Mucosa of gallbladder (tissue), 1 donor: ENCODE data around the gene TFRC. TPM values are rescaled to one million over a fixed set of nuclear protein-coding genes. Genes with fewer than 3 reads are reported as not detected.
"Not testable (repeated sequence)": the region's sequence is repeated elsewhere in the genome, so short reads cannot be mapped to it uniquely, and the experiment has no call there.

Experiments used
- DNase-seq: peaks from one replicate; pipeline ENCODE4 v3.0.0-alpha.2; 2020; ENCODE audit warnings: low spot score
- total RNA-seq: library from RNA; stranded (reverse); gene quantifications from one replicate; pipeline ENCODE4 v1.2.1, GENCODE V29; 2021
- donor health status: DM: no; HTN: no; CAD: no.

TFRC gene
- total RNA-seq, 1 donor from 2014 or later: 154 TPM

DNA sequence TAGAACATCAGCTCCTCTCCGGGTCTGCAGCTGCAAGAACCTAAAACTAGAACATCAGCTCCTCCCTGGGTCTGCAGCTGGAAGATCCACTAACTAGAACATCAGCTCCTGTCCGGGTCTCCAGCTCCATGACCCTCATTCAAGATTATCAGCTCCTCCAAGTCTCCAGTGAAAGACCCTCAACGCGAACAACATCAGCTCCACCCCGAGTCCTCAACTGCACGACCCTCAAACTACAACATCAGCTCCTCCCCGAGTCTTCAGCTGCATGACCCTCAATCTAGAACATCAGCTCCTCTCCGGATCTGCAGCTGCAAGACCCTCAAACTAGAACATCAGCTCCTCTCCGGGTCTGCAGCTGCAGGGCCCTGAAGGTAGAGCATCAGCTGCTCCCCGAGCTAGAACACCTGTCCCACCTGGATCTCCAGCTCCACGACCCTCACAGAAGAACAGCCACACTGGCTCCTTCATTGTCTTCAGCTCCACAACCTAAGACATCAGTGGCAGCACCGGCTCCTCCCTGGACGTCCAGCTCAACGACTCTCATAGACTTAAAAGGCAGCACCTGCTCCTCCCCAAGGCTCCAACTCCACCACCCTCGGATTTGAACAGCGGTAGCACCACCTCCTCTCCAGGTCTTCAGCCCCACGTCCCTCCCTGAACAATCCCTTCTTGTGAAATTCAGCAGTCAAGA is 77.4 kb downstream of the TFRC start:
- not testable (repeated sequence) for DNase-seq

DNA sequence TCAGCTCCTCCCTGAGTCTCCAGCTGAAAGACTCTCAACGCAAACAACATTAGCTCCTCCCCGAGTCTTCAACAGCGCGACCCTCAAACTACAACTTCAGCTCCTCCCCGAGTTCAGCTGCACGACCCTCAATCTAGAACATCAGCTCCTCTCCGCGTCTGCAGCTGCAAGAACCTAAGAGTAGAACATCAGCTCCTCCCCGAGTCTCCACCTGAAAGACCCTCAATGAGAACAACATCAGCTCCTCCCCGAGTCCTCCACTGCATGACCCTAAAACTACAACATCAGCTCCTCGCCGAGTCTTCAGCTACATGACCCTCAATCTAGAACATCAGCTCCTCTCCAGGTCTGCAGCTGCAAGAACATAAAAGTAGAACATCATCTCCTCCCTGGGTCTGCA is 78.3 kb downstream of the TFRC start:
- no peak for DNase-seq

DNA sequence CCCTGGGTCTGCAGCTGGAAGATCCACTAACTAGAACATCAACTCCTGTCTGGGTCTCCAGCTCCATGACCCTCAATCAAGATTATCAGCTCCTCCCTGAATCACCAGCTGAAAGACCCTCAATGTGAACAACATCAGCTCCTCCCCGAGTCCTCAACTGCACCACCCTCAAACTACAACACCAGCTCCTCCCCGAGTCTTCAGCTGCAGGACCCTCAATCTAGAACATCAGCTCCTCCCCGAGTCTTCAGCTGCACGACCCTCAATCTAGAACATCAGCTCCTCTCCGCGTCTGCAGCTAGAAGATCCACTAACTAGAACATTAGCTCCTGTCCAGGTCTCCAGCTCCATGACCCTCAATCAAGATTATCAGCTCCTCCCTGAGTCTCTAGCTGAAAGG is 79.2 kb downstream of the TFRC start:
- DNase-seq: not testable (repeated sequence)

DNA sequence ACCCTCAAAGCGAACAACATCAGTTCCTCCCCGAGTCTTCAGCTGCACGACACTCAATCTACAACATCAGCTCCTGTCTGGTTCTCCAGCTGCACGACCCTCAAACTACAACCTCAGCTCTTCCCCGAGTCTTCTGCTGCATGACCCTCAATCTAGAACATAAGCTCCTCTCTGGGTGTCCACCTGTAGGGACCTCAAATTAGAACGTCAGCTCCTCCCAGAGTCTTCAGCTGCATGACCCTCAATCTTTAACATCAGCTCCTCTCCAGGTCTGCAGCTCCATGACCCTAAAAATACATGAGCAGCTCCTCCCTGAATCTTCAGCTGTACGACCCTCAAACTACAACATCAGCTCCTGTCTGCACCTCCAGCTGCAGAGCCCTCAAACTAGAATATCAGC is 80.7 kb downstream of the TFRC start:
- not testable (repeated sequence) for DNase-seq

DNA sequence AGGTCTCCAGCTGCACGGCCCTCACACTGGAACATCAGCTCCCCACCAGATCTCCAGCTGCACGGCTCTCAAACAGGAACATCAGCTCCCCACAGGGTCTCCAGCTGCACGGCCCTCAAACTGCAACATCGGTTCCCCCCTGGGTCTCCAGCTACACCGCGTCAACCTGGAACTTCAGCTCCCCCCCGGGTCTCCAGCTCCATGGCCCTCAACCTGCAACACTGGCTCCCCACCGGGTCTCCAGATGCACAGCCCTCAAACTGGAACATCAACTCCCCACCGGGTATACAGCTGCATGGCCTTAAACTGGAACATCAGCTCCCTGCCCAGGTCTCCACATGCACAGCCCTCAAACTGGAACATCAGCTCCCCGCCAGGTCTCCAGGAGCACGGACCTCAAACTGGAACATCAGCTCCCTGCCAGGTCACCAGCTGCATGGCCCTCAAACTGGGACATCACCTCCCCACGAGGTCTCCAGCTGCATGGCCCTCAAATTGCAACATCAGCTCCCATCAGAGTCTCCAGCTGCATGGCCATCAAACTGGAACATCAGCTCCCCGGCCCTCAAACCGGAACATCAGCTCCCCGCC is 81.4 kb downstream of the TFRC start:
- DNase-seq: not testable (repeated sequence)

DNA sequence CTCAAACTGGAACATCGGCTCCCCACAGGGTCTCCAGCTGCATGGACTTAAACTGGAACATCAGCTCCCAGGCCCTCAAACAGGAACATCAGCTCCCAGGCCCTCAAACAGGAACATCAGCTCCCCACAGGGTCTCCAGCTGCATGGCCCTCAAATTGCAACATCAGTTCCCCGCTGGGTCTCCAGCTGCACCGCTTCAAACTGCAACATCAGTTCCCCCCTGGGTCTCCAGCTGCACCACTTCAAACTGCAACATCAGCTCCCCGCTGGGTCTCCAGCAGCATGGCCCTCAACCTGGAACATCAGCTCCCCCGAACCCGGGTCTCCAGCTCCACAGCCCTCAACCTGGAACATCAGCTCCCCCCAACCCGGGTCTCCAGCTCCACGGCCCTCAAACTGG is 82.0 kb downstream of the TFRC start:
- DNase-seq: no peak

Other genes starting within 250 kb of the TFRC start
- 47.3 TPM for gene TNK2, start 173.5 kb downstream of the TFRC start, total RNA-seq
- 1.2 TPM for gene ZDHHC19, start 129.3 kb upstream of the TFRC start, total RNA-seq
- gene SLC51A, start 134.4 kb upstream of the TFRC start, total RNA-seq: 0.63 TPM
- 54.9 TPM for gene PCYT1A, start 205.6 kb upstream of the TFRC start, total RNA-seq
- gene DYNLT2B, start 236.2 kb upstream of the TFRC start, total RNA-seq: 9.8 TPM